Vagina (tissue), 2 donors: ENCODE results near the gene RACK1.

ENCODE experiments used
- POLR2AphosphoS5 ChIP-seq, 2 donors: sonication (generic); formaldehyde crosslinking; IDR thresholded peaks; one replicate each; pipeline ENCODE4 v1.9.0; 2017; ENCODE audit warnings: antibody characterized with exemption in 2 of 2, mild to moderate bottlenecking in 2 of 2, low read depth in 1 of 2; ENCODE audit not compliant: insufficient read depth in 1 of 2
- TF ChIP-seq, protein P1 (sequence below), 3 experiments: fragments of 450-650 bp in 2 of 3; fragments of 200-600 bp in 1 of 3; sonication (generic) in 1 of 3; IDR thresholded peaks; one replicate each; pipeline ENCODE4 v1.5.1; 2017 to 2019; ENCODE audit warnings: antibody characterized with exemption in 3 of 3, mild to moderate bottlenecking in 2 of 3, moderate library complexity in 2 of 3

DNA sequence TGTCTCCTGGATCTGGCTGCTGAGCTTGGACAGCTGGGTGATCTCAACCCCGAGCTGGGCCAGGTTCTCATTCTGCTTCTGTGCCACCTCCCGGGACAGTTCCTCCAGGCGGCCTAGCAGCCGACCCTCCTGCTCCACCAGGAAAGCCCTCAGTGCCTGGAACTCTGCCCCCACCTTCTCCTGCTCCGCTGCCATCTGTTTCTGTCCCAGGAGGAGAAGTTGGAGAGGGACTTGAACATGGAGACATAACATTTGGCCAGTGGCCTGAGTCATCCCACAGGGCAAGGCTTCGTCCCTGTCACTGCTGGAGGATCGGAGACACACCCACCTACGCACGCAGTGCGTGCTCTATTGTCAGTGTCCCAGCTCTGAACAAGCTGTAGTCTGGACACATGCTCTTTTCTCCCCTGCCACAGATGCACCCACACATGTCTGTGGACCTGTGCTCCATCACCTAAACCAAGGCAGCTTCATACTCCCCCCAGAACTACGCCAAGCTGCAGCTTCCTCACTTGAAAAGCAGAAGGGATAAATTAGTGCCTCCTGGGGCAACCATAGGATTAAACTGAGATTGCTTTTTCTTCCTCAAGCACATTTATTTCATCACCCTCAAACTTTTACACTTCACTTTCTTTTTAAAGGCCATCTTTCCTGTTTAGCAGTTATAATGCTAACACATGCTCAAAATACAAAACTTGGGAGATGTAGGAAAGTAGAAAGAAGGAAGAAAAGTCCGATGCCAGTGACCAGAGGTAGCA is 43.6 kb downstream of the RACK1 start:
- TF ChIP-seq, protein P1, sequence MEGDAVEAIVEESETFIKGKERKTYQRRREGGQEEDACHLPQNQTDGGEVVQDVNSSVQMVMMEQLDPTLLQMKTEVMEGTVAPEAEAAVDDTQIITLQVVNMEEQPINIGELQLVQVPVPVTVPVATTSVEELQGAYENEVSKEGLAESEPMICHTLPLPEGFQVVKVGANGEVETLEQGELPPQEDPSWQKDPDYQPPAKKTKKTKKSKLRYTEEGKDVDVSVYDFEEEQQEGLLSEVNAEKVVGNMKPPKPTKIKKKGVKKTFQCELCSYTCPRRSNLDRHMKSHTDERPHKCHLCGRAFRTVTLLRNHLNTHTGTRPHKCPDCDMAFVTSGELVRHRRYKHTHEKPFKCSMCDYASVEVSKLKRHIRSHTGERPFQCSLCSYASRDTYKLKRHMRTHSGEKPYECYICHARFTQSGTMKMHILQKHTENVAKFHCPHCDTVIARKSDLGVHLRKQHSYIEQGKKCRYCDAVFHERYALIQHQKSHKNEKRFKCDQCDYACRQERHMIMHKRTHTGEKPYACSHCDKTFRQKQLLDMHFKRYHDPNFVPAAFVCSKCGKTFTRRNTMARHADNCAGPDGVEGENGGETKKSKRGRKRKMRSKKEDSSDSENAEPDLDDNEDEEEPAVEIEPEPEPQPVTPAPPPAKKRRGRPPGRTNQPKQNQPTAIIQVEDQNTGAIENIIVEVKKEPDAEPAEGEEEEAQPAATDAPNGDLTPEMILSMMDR (IDR thresholded peaks at IDR 0.05): no peak
- no peak for TF ChIP-seq POLR2AphosphoS5 (IDR thresholded peaks at IDR 0.05; ENCODE audit: insufficient read depth in 1 of 2, low read depth in 1 of 2)
